ENCODE measurements around the gene CFAP68.
A peak's percentile ranks its signal among the peaks of the same experiment; 100 is the strongest.

CFAP68 gene, protein sequence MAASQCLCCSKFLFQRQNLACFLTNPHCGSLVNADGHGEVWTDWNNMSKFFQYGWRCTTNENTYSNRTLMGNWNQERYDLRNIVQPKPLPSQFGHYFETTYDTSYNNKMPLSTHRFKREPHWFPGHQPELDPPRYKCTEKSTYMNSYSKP

DNA sequence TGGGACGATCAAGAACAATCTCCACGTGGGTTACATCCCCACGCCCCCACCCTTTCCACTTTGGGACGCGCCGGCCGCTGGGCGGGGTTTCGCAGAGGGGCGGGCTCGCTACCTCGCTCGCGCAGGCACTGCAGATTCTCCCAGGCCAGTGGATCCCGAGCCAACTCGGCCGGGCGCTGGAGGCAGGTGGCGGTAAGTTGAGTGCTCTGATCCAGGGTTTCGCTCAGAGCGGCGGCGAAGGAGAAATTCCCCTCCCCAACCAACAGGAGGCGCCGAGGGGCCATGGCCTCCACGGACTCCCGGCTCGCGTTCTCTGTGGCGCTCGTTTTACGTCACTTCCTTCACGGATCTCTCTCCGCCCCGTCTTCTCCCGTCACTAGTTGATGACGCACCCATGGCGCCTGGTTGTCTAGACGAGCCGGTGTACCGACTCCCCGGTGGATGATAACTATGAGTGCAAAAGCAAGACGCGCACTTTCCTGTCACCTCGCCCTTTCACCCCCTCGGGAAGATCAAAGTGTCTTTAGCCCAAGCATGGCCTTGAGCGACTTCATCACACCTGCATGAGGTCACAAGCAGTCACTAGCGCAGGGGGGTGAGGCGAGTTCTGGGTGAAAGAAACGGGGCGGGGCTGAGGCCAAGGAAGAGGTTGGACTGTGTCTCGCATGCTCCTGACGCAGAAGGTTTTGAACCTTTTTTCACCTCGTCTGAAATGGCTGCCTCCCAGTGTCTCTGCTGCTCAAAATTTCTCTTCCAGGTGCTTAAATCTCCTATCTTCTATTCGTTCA lies at the start of gene CFAP68, which contains the start of gene FDXACB1:
CFAP68 (plus strand) TSS at position 693 of the 788 bp plus-strand sequence; CDS start at position 713, 20 bp downstream.
FDXACB1 (minus strand) TSS at position 317 of the 788 bp plus-strand sequence; CDS start at position 284, 33 bp downstream.
- DNase-seq = peak; percentile 100

DNA sequence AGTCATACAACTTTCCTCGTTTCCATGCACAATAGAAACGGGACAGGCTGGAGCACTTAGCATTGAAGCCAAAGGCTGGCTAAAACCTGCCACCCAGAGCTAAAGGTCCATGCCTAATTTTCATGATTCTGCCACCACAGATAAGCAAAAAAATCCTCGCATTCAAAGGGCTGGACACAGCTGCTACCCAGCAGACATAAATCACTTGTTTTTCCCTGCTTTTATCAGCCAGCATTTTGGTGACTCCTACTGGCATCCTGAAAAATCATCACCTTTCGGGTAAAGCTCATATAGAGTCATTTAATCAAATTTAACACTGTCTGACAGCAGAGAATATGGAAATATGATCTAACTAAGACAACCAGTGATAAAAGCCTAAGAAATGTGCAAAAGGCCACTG lies 45.8 kb upstream of the CFAP68 start:
- no peak for DNase-seq

GRCh38 chr11:111834432-111835163 lies 44.7 kb upstream of the CFAP68 start:
- DNase-seq = no peak

GRCh38 chr11:111835665-111836064 lies 43.7 kb upstream of the CFAP68 start:
- no peak for DNase-seq

DNA sequence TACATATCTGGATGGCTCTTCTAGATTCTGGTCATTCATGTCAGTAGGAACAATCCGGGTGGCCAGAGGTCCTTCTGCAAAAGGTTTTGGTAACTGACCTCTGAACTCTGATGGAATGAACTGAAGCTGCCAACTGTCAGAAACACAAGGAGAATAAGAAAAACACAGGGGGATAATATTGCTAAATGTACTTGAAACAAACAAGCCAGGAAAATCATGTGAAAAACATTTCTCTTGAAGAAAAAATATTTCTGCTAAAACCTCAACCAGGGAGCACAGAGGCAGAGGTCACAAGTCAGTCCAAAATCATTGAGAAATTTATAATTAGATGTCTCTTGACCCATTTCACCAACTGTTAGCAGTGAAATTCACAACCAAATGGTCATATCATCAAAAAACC lies 43.2 kb upstream of the CFAP68 start:
- no peak for DNase-seq

DNA sequence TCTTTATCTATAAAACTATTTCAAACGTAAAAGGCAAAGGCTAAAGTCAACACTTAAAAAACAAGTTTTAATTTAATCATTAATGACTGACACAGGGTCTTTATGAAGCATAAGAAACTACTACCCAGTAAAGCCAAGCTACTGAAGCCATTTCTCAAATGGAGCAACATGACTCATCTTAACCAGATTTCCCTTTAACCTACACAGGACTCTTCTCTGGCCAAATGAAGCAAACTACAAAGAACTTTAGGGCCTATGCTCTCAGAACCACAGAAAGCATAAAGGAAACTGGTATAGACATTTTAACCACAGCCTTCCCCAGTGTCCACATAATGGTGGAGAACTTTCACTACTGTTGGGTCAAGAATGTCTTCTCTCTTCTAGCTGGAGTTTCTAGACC lies 42.6 kb upstream of the CFAP68 start:
- DNase-seq = no peak

DNA sequence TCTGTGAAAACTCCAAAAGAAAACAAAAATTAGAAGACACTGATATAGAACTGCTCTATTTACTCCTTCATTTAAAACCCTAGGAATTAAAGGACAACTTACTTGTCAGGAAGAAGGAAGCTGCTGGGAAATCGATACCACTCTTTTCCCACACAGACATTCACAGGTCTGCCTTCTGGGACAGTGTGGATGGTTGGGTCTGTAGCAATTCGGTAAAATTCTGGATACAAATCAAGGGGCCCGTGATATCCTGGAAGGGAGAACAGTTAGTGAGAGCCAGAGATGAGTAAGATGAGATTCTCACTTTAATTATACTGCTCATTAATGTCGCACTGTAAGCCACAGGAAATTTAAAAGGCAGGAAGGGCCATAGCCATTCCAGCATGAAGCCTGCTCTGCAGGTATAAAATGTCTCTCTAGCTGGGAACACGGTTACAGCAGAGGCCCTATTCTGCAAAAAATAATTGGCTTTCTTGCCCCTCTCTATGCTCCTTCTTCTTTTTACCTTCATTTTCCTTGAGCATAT lies 41.9 kb upstream of the CFAP68 start:
- DNase-seq = no peak

DNA sequence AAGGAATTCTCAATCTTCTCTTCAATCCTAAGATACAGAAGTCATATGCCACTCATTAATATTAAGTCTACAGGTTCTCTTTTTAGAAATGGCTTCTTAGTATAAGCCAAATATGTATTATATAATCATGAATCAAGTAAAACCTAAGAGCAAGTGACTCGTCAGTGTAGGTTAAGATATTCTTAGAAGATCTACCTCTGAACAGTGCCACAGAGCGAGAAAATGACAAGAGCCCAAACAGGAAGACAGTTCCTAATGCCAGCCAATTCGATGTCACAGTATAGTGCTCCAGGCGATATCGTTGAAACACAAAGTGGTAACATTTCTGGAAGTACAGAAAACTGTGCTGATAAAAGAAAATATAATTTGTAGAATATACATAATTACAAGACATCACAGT lies 41.3 kb upstream of the CFAP68 start:
- no peak for DNase-seq

DNA sequence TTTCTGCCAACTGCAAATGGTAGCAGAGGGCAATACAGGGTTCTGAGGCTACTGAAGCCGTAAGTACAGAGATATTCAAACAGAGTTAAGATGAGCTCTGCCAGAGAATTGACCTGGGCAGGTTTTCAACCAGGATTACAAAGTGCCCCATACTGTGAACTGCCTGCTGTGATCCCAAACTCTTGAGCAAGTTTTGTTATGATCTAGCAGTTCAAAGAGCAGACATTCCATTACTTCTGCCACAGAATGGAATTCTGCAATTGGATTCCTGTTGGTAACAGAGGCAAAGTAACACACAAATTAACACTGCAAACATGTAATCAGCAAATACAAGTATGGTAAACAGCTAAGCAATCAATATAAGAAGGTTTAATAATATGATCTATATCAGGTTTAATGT lies 39.2 kb upstream of the CFAP68 start:
- no peak for DNase-seq

GRCh38 chr11:111841370-111842053 lies 37.8 kb upstream of the CFAP68 start:
- peak; percentile 89 for DNase-seq

GRCh38 chr11:111843661-111844060 lies 35.7 kb upstream of the CFAP68 start:
- no peak for DNase-seq

DNA sequence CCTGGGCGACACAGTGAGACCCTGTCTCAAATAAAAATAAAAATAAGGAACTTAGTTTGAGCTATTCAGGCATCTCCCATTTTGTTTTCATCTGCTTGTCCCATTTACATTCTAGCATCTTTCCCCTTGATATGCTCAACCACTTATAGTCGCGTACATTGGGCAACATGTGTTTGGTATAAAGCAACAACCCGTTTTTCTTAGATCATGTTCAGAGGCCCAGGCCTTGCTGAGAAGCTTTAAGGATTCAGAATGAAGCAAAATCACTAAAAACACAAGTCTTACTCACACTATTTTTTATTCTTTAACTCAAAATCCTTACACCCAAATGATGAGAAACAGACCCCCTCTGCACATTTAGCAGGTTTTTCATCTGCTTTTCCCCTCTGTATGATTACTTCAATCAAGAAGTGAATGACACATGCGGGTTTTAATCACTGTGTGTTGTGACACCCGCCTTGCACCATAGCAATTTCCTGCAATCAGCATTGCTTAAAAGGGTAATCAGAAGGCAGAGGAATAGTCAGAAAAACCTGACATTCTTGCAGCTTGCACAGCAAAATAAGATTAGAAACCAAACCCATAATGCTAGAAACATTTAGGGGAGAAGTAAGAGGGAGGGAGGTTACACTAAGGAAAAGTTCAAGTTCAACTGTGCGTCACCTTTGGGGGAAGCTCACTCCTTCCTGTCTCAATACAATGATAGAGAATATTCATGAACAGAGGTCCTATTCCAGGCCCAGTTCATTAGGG lies 33.9 kb upstream of the CFAP68 start:
- DNase-seq = no peak

GRCh38 chr11:111846063-111846462 lies 33.3 kb upstream of the CFAP68 start:
- no peak for DNase-seq

DNA sequence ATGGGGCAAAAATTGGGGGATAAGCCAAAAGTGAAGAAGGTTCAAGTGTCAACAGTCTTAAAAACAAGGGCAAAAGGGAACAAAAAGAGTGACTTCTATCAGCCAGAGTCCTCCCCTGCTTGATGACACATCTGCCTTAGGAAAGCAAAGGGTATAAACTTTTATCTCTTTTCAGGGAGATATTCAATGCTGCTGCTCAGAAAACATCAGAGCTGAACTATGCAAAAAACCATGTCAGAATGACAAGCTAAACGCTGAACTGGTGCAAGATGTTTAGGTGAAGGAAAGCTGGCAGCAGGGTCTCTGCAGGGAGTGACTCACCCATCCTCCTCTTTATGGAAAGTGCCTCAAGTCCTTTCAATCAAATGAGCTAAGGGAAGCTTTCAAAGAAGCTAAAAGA lies 32.7 kb upstream of the CFAP68 start:
- no peak for DNase-seq

DNA sequence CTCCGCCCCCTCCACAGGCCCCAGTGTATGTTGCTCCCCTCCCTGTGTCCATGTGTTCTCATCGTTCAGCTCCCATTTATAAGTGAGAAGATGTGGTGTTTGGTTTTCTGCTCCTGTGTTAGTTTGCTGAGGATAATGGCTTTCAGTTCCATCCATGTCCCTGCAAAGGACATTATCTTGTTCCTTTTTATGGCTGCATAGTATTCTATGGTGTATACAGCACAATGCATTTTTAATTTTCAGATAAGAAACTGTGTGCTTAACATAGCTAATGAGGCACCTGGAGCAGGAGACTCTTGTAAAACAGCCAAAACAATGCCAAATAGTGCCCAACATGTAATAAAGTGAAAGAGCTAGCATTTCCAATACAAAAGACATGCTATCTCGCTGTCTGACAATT lies 29.7 kb upstream of the CFAP68 start:
- DNase-seq = no peak

- no peak for DNase-seq
Measured at GRCh38 chr11:111851067-111851466, 28.3 kb upstream of the CFAP68 start.

DNA sequence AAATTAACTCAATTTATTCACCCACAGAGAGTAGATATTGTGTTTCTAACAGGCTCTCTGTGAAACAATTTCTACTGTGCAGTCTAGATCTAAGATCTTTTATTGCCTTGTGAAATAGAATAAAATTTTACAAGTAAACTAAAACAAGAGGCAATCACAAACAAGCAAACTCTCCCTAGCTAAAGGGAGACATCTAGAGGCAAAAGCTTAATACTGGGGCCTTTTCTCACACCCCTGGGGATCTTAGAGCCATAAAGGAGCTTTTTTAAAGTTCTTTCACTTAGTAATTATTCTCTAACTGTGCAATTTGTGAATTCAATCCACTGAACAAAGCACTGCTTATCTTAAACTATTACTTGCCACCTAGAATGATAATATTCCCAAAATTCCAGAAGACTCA lies 27.7 kb upstream of the CFAP68 start:
- no peak for DNase-seq

GRCh38 chr11:111852103-111852502 lies 27.2 kb upstream of the CFAP68 start:
- no peak for DNase-seq

DNA sequence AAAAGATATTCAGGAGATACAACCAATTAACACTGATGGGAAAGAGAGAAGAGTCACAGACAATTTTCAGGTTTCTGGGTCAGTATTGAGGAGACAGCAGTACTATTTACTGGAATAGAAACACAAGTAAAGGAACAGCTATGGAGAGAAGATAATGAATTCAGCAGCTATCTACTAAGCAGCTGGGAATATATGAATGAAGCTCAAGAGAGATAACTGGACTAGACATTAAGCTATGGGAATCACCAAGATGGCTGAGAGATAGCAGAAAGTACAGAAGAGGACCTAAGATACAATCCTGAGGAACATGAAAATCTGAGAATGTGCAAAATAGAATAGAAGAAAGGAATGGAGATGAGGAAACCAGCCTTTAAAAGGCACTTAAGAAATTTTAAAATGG lies 23.8 kb upstream of the CFAP68 start:
- DNase-seq = no peak

DNA sequence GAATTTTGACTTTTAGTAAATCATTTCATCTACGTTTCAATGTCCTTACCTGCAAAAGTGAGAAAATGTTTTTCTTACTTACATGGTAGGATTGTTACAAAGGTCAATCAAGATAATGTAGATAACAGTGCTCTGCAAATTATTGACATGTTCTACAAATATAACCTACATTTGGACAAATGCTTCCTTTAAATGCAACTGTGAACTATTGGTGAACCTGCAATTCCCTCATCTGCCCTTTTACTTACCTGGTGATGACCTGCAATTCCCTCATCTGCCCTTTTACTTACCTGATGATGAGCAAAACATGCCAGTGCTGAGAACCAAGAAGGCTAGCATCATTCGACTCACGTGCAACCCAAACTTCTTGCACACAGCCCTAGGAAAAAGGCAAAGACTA lies 19.1 kb upstream of the CFAP68 start:
- DNase-seq = no peak

DNA sequence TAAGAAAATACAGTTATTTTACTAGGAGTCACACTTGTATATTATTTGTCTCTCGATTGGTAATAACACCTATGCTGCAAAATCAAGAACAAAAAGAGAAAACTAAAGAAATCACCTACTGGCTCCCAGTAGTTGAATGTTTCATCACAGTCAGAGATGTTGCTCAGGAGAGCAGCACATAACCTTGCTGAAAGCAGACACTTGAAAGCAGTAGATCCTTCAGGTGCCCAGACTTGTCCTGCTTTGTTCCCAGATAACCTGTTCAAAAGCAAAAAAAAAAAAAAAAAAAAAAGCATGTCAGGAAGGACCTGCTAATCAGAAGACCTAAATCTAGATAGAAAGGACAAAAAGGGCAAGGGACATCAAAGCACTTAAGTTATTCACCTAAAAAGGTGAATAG lies 9.2 kb upstream of the CFAP68 start:
- no peak for DNase-seq

GRCh38 chr11:111870522-111870885 lies 8.8 kb upstream of the CFAP68 start:
- DNase-seq = no peak
